Measurements from ENCODE around the gene ADARB2. TPM values are rescaled to one million over a fixed set of nuclear protein-coding genes. Genes with fewer than 3 reads are reported as not detected.

The ADARB2 gene
- total RNA-seq, 2 donors from 2014 or later = 1.1 to 1.8 TPM

GRCh38 chr10:1409392-1409791, 327.9 kb downstream of the ADARB2 start:
- no peak for TF ChIP-seq CTCF (conservative IDR thresholded peaks at IDR 0.05)
- WGBS, 2 experiments (ENCODE audit: insufficient coverage in 1 of 2, insufficient read length in 1 of 2) = 89% methylated on average over 12 to 16 of the region's 16 CpGs
- no peak overlapping the region for H3K27ac ChIP-seq (ENCODE audit: low read depth, low read length)
- H3K4me1 ChIP-seq (ENCODE audit: control insufficient read depth, insufficient read depth, low read length) = no peaks in the 10 kb centered on the region
- H3K36me3 ChIP-seq (ENCODE audit: control insufficient read depth, insufficient read depth, low read length) = no peaks in the 10 kb centered on the region
- H3K27ac Mint-ChIP-seq = no peak overlapping the region
- no peak overlapping the region for H3K9ac ChIP-seq (ENCODE audit: extremely low read depth, low read length, poor library complexity, severe bottlenecking)
- H3K4me3 Mint-ChIP-seq = no peak overlapping the region
- H3K27me3 Mint-ChIP-seq (ENCODE audit: insufficient read depth) = no peaks in the 10 kb centered on the region
- H3K4me3 ChIP-seq (ENCODE audit: low read length) = no peak overlapping the region
- no peaks in the 10 kb centered on the region for H3K9me3 ChIP-seq (ENCODE audit: control insufficient read depth, low read length)
- no peaks in the 10 kb centered on the region for H3K4me1 Mint-ChIP-seq
- no peak for DNase-seq
- H3K27me3 ChIP-seq (ENCODE audit: control insufficient read depth, insufficient read depth, low read length, poor library complexity, severe bottlenecking) = no peaks in the 10 kb centered on the region
- no peaks in the 10 kb centered on the region for H3K9me3 Mint-ChIP-seq
- H3K36me3 Mint-ChIP-seq (ENCODE audit: low read depth) = no peaks in the 10 kb centered on the region

DNA sequence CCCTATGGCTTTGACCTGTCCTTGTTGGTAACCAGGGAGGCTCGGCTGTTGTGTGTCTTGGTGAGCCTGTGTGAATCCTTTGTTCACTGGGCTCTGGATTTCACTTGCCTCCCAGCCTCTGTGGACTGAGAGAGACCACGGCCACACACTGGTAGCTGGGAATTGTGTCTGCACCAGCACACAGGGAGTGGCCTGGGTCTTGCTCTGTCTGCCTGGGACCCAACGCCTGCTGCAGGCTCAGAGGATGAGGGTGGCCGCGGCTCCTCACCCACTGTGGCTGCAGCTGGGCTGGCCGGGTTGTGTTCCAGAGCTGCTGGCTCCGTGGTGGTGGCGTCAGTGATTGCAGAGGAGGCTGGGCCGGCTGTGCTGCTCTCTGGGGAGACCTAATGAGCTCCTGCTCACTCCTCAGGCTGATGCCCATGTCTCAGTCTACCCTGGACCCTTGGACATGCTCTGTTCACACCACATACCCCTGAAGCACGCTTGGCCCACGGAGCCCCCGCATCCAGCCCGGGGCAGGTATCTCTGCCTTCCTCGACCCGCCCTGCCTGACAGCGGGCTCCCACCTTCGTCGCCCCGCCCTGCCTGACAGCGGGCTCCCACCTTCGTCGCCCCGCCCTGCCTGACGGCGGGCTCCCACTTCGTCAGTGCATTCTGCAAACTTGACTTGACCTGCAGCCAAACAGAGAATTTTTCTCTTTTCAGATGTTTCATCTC, 328.5 kb downstream of the ADARB2 start:
- Histone ChIP-seq H3K4me1 (ENCODE audit: control insufficient read depth, insufficient read depth, low read length) (no peaks in the 10 kb centered on the region), H3K4me3 (ENCODE audit: low read length) (no peak overlapping the region), H3K27me3 (ENCODE audit: control insufficient read depth, insufficient read depth, low read length, poor library complexity, severe bottlenecking) (no peaks in the 10 kb centered on the region), H3K27ac (ENCODE audit: low read depth, low read length) (no peak overlapping the region), H3K9ac (ENCODE audit: extremely low read depth, low read length, poor library complexity, severe bottlenecking) (no peak overlapping the region), H3K9me3 (ENCODE audit: control insufficient read depth, low read length) (no peaks in the 10 kb centered on the region), H3K36me3 (ENCODE audit: control insufficient read depth, insufficient read depth, low read length) (no peaks in the 10 kb centered on the region)
- Mint-ChIP-seq H3K27ac (no peak overlapping the region), H3K36me3 (ENCODE audit: low read depth) (no peaks in the 10 kb centered on the region), H3K4me3 (no peak overlapping the region), H3K27me3 (ENCODE audit: insufficient read depth) (no peaks in the 10 kb centered on the region), H3K4me1 (no peaks in the 10 kb centered on the region), H3K9me3 (no peaks in the 10 kb centered on the region)
- 83 to 86% methylated on average over 16 to 26 of the region's 26 CpGs for WGBS, 2 experiments (ENCODE audit: insufficient coverage in 1 of 2, insufficient read length in 1 of 2)
- peak; percentile 30 for DNase-seq
- no peak for TF ChIP-seq CTCF (conservative IDR thresholded peaks at IDR 0.05)

GRCh38 chr10:1406967-1407945, 330.1 kb downstream of the ADARB2 start:
- peak; percentile 53 for DNase-seq
- H3K4me1 ChIP-seq (ENCODE audit: control insufficient read depth, insufficient read depth, low read length) = no peaks in the 10 kb centered on the region
- H3K36me3 ChIP-seq (ENCODE audit: control insufficient read depth, insufficient read depth, low read length) = no peaks in the 10 kb centered on the region
- H3K36me3 Mint-ChIP-seq (ENCODE audit: low read depth) = no peaks in the 10 kb centered on the region
- no peaks in the 10 kb centered on the region for H3K27me3 ChIP-seq (ENCODE audit: control insufficient read depth, insufficient read depth, low read length, poor library complexity, severe bottlenecking)
- H3K9me3 ChIP-seq (ENCODE audit: control insufficient read depth, low read length) = no peaks in the 10 kb centered on the region
- 89 to 90% methylated on average over 19 to 25 of the region's 25 CpGs for WGBS, 2 experiments (ENCODE audit: insufficient coverage in 1 of 2, insufficient read length in 1 of 2)
- no peak overlapping the region for H3K9ac ChIP-seq (ENCODE audit: extremely low read depth, low read length, poor library complexity, severe bottlenecking)
- no peaks in the 10 kb centered on the region for H3K4me1 Mint-ChIP-seq
- TF ChIP-seq CTCF (conservative IDR thresholded peaks at IDR 0.05) = no peak
- H3K27me3 Mint-ChIP-seq (ENCODE audit: insufficient read depth) = no peaks in the 10 kb centered on the region
- no peaks in the 10 kb centered on the region for H3K9me3 Mint-ChIP-seq
- no peak overlapping the region for H3K4me3 Mint-ChIP-seq
- H3K27ac Mint-ChIP-seq = no peak overlapping the region
- no peak overlapping the region for H3K27ac ChIP-seq (ENCODE audit: low read depth, low read length)
- H3K4me3 ChIP-seq (ENCODE audit: low read length) = no peak overlapping the region
